Liver (tissue), 9 donors: ENCODE data around the gene ANKFY1. TPM values are rescaled to one million over a fixed set of nuclear protein-coding genes. Genes with fewer than 3 reads are reported as not detected.

Source experiments
- DNase-seq: peaks from one replicate; pipeline ENCODE4 v3.0.0-alpha.2; 2017; ENCODE audit warnings: low spot score
- H3K27ac ChIP-seq, 2 donors: one replicate each; pipeline ENCODE4 v1.7.0; 2013; ENCODE audit warnings: inconsistent platforms in 2 of 2, low read length in 2 of 2, control low read depth in 1 of 2, low read depth in 1 of 2, mild to moderate bottlenecking in 1 of 2
- H3K27me3 ChIP-seq, 4 donors: one replicate each; pipeline versions ENCODE4 v1.6.1 to v1.7.0; 2013; ENCODE audit warnings: low read length in 3 of 4, inconsistent platforms in 1 of 4, mild to moderate bottlenecking in 1 of 4, moderate library complexity in 1 of 4; ENCODE audit not compliant: control insufficient read depth in 4 of 4, insufficient read depth in 4 of 4
- H3K36me3 ChIP-seq, 4 donors: one replicate each; pipeline versions ENCODE4 v1.6.1 to v1.7.0; 2013; ENCODE audit warnings: low read length in 3 of 4, mild to moderate bottlenecking in 3 of 4, low read depth in 1 of 4, moderate library complexity in 1 of 4; ENCODE audit not compliant: control insufficient read depth in 4 of 4, insufficient read depth in 3 of 4
- H3K4me1 ChIP-seq, 4 donors: one replicate each; pipeline versions ENCODE4 v1.6.1 to v1.7.0; 2013; ENCODE audit warnings: low read length in 3 of 4, mild to moderate bottlenecking in 3 of 4, moderate library complexity in 1 of 4; ENCODE audit not compliant: control insufficient read depth in 4 of 4, insufficient read depth in 4 of 4
- H3K4me3 ChIP-seq, 3 donors: one replicate each; pipeline versions ENCODE4 v1.6.1 to v1.7.0; 2013; ENCODE audit warnings: low read length in 3 of 3, control low read depth in 1 of 3, low read depth in 1 of 3, mild to moderate bottlenecking in 1 of 3
- H3K9ac ChIP-seq, 2 donors: one replicate each; pipeline ENCODE4 v1.7.0; 2013; ENCODE audit warnings: low read length in 2 of 2, mild to moderate bottlenecking in 2 of 2, moderate library complexity in 2 of 2, control low read depth in 1 of 2, low read depth in 1 of 2
- H3K9me3 ChIP-seq, 4 donors: one replicate each; pipeline versions ENCODE4 v1.6.1 to v1.7.0; 2013; ENCODE audit warnings: low read length in 3 of 4; ENCODE audit not compliant: control insufficient read depth in 4 of 4
- ATF3 ChIP-seq: IDR thresholded peaks from 2 replicates; pipeline ENCODE4 v1.6.1; 2016; ENCODE audit warnings: antibody characterized with exemption
- CTCF ChIP-seq: fragments of 150-350 bp; IDR thresholded peaks from 2 replicates; pipeline ENCODE4 v1.5.1; 2017; ENCODE audit warnings: improper control_type of control experiment, low read depth, low read length; ENCODE audit not compliant: missing input control
- EGR1 ChIP-seq, 2 donors: IDR thresholded peaks; 2 replicates each; pipeline ENCODE4 v1.6.1; 2016 to 2018; ENCODE audit warnings: antibody characterized with exemption in 2 of 2, low read depth in 2 of 2
- FOXA1 ChIP-seq: IDR thresholded peaks from 2 replicates; pipeline ENCODE4 v1.6.1; 2016; ENCODE audit warnings: antibody characterized with exemption
- FOXA2 ChIP-seq: IDR thresholded peaks from 2 replicates; pipeline ENCODE4 v1.6.1; 2016; ENCODE audit warnings: antibody characterized with exemption
- GABPA ChIP-seq, 2 donors: IDR thresholded peaks in 1 of 2; conservative IDR thresholded peaks in 1 of 2; 2 replicates each; pipeline ENCODE4 v1.6.1; 2016; ENCODE audit warnings: antibody characterized with exemption in 2 of 2, mild to moderate bottlenecking in 1 of 2, moderate library complexity in 1 of 2
- HNF4A ChIP-seq, 2 donors: conservative IDR thresholded peaks; 2 replicates each; pipeline ENCODE4 v1.6.1; 2016; ENCODE audit warnings: antibody characterized with exemption in 2 of 2, mild to moderate bottlenecking in 2 of 2
- JUND ChIP-seq, 2 donors: IDR thresholded peaks; 2 replicates each; pipeline ENCODE4 v1.6.1; 2016; ENCODE audit warnings: antibody characterized with exemption in 2 of 2
- MAX ChIP-seq: IDR thresholded peaks from 2 replicates; pipeline ENCODE4 v1.6.1; 2016; ENCODE audit warnings: antibody characterized with exemption
- NR2F2 ChIP-seq: IDR thresholded peaks from 2 replicates; pipeline ENCODE4 v1.6.1; 2016; ENCODE audit warnings: antibody characterized with exemption
- RAD21 ChIP-seq, 2 donors: IDR thresholded peaks; 2 replicates each; pipeline ENCODE4 v1.6.1; 2016; ENCODE audit warnings: antibody characterized with exemption in 2 of 2, mild to moderate bottlenecking in 2 of 2
- REST ChIP-seq: IDR thresholded peaks from 2 replicates; pipeline ENCODE4 v1.6.1; 2016; ENCODE audit warnings: antibody characterized with exemption, mild to moderate bottlenecking
- RXRA ChIP-seq, 2 donors: IDR thresholded peaks; 2 replicates each; pipeline ENCODE4 v1.6.1; 2017 to 2018; ENCODE audit warnings: antibody characterized with exemption in 2 of 2, mild to moderate bottlenecking in 1 of 2
- SP1 ChIP-seq: IDR thresholded peaks from 2 replicates; pipeline ENCODE4 v1.6.1; 2018; ENCODE audit warnings: antibody characterized with exemption, mild to moderate bottlenecking
- TAF1 ChIP-seq: conservative IDR thresholded peaks from 2 replicates; pipeline ENCODE4 v1.6.1; 2016; ENCODE audit warnings: antibody characterized with exemption, mild to moderate bottlenecking
- YY1 ChIP-seq: IDR thresholded peaks from 2 replicates; pipeline ENCODE4 v1.6.1; 2016; ENCODE audit warnings: antibody characterized with exemption, mild to moderate bottlenecking
- ZBTB33 ChIP-seq: IDR thresholded peaks from 2 replicates; pipeline ENCODE4 v1.6.1; 2016; ENCODE audit warnings: antibody characterized with exemption
- WGBS: extraction: QIAGEN DNeasy Blood & Tissue Kit; methylation state at CpG from one replicate; pipeline ENCODE4 v1.1.7; 2013; 5-methylcytosine and 5-hydroxymethylcytosine counted together
- polyA plus RNA-seq, 2 donors: library from polyadenylated mRNA; stranded (reverse) in 1 of 2; unstranded in 1 of 2; fragments of 200-250 nt in 1 of 2; fragments of >200 nt in 1 of 2; fragmentation: Nextera tagmentation in 1 of 2; extraction: Ambion mirVana in 1 of 2; gene quantifications; one replicate each; pipeline versions ENCODE4 v1.2.1 to v1.2.3, GENCODE V29; 2013 to 2015
- total RNA-seq, 2 donors: library from RNA; depleted of rRNA; stranded (reverse); fragments of >200 nt; gene quantifications; one replicate each; pipeline ENCODE4 v1.2.3, GENCODE V29; 2014
- donor health status: healthy.
- donor health status: healthy.
- donor health status: healthy.
- donor health status: healthy.
- donor health status: healthy.

Gene ANKFY1
- total and polyA plus RNA-seq, 4 donors: 6.8 to 38.6 (median 21.9) TPM

- Histone ChIP-seq H3K9me3 (no peaks in the 10 kb centered on the region), H3K4me3 (no peak overlapping the region)
Observed at GRCh38 chr17:4130715-4131114, 133.1 kb downstream of the ANKFY1 start.

GRCh38 chr17:4127555-4127954 lies 136.2 kb downstream of the ANKFY1 start:
- no peak overlapping the region for H3K27ac ChIP-seq
- TF ChIP-seq FOXA2: no peak

More at GRCh38 chr17:4130715-4131114, 133.1 kb downstream of the ANKFY1 start:
- Histone ChIP-seq H3K27me3 (no peaks in the 10 kb centered on the region), H3K9ac (no peak overlapping the region), H3K4me1 (peaks cover 0 to 19% (median 4%) of the 10 kb centered on the region in 4 donors), H3K36me3 (no peaks in the 10 kb centered on the region), H3K27ac (peak overlapping the region in 1 of 2 donors; percentile 48)
- TF ChIP-seq RXRA (IDR thresholded peaks at IDR 0.05) (peak; percentile 7 to 35), FOXA2 (no peak), ZBTB33 (no peak), SP1 (no peak), JUND (IDR thresholded peaks at IDR 0.05) (no peak), RAD21 (IDR thresholded peaks at IDR 0.05) (no peak), MAX (peak; percentile 45), YY1 (peak; percentile 13), CTCF (no peak), EGR1 (IDR thresholded peaks at IDR 0.05; ENCODE audit: low read depth in 2 of 2) (no peak), NR2F2 (peak; percentile 85), ATF3 (no peak), TAF1 (no peak)
- DNase-seq: no peak
- 65% methylated on average over 7 of the region's 7 CpGs for WGBS

GRCh38 chr17:4125552-4125951 lies 138.2 kb downstream of the ANKFY1 start:
- Histone ChIP-seq H3K4me3 (no peak overlapping the region), H3K9me3 (no peaks in the 10 kb centered on the region), H3K36me3 (peaks cover 6 to 15% (median 12%) of the 10 kb centered on the region in 4 donors), H3K27ac (no peak overlapping the region), H3K9ac (no peak overlapping the region), H3K4me1 (peaks cover 0 to 12% (median 3%) of the 10 kb centered on the region in 4 donors), H3K27me3 (no peaks in the 10 kb centered on the region)
- DNase-seq: no peak
- WGBS: 93% methylated on average over 1 of the region's 1 CpG
- TF ChIP-seq RAD21 (IDR thresholded peaks at IDR 0.05) (no peak), SP1 (no peak), GABPA (IDR thresholded peaks at IDR 0.05 in 1 of 2, conservative IDR thresholded peaks at IDR 0.05 in 1 of 2) (no peak), REST (no peak), RXRA (IDR thresholded peaks at IDR 0.05) (no peak), FOXA1 (no peak), JUND (IDR thresholded peaks at IDR 0.05) (no peak), MAX (no peak), NR2F2 (no peak), TAF1 (no peak), FOXA2 (no peak), EGR1 (IDR thresholded peaks at IDR 0.05; ENCODE audit: low read depth in 2 of 2) (no peak), HNF4A (conservative IDR thresholded peaks at IDR 0.05) (no peak), YY1 (no peak), ZBTB33 (no peak)

More at GRCh38 chr17:4127555-4127954, 136.2 kb downstream of the ANKFY1 start:
- DNase-seq: no peak
- H3K9me3 ChIP-seq: no peaks in the 10 kb centered on the region
- H3K4me1 ChIP-seq: peaks cover 0 to 15% (median 4%) of the 10 kb centered on the region in 4 donors
- no peak overlapping the region for H3K9ac ChIP-seq
- no peak overlapping the region for H3K4me3 ChIP-seq
- no peaks in the 10 kb centered on the region for H3K27me3 ChIP-seq
- H3K36me3 ChIP-seq: peaks cover 3 to 9% (median 7%) of the 10 kb centered on the region in 4 donors
- 92% methylated on average over 6 of the region's 6 CpGs for WGBS
